Heart right ventricle (tissue), 16 donors: Measurements from ENCODE around the gene ARHGEF7. TPM values are rescaled to one million over a fixed set of nuclear protein-coding genes. Genes with fewer than 3 reads are reported as not detected.
A peak's percentile ranks its signal among the peaks of the same experiment; 100 is the strongest.

Experiments
- ATAC-seq, 8 donors: fragments of 200-7000 bp; cut with Tn5 transposase; one replicate each; pipeline ENCODE4 v1.9.1; 2020; ENCODE audit warnings: mild to moderate bottlenecking in 8 of 8, moderate library complexity in 8 of 8, moderate number of reproducible peaks in 1 of 8
- DNase-seq, 2 donors: peaks; one replicate each; pipeline ENCODE4 v3.0.0-alpha.2; 2020
- H3K27ac ChIP-seq, 10 donors: fragments of 200-600 bp; sonication (generic) in 2 of 10; one replicate each; pipeline versions ENCODE4 v1.5.0 to v1.8.0; 2020 to 2022; ENCODE audit warnings: mild to moderate bottlenecking in 3 of 10
- H3K27me3 ChIP-seq, 7 donors: fragments of 200-600 bp; one replicate each; pipeline ENCODE4 v1.8.0; 2021 to 2022; ENCODE audit warnings: mild to moderate bottlenecking in 2 of 7
- H3K36me3 ChIP-seq, 9 donors: fragments of 200-600 bp; sonication (generic) in 1 of 9; one replicate each; pipeline versions ENCODE4 v1.5.0 to v1.8.0; 2020 to 2022; ENCODE audit warnings: mild to moderate bottlenecking in 2 of 9
- H3K4me1 ChIP-seq, 9 donors: fragments of 200-600 bp; sonication (generic) in 1 of 9; one replicate each; pipeline versions ENCODE4 v1.5.0 to v1.8.0; 2020 to 2022; ENCODE audit warnings: mild to moderate bottlenecking in 4 of 9
- H3K4me3 ChIP-seq, 10 donors: fragments of 200-600 bp; sonication (generic) in 2 of 10; one replicate each; pipeline versions ENCODE4 v1.5.0 to v1.8.0; 2020 to 2022; ENCODE audit warnings: mild to moderate bottlenecking in 7 of 10, moderate library complexity in 2 of 10
- H3K9me3 ChIP-seq, 11 donors: fragments of 200-600 bp in 10 of 11; sonication (generic) in 2 of 11; one replicate each; pipeline versions ENCODE4 v1.5.0 to v1.8.0; 2013 to 2022; ENCODE audit warnings: mild to moderate bottlenecking in 2 of 11, control low read depth in 1 of 11, moderate library complexity in 1 of 11
- CTCF ChIP-seq, 9 donors: fragments of 200-600 bp; sonication (generic) in 2 of 9; IDR thresholded peaks; one replicate each; pipeline versions ENCODE4 v1.5.0 to v1.8.0; 2021 to 2022; ENCODE audit warnings: antibody characterized with exemption in 9 of 9, mild to moderate bottlenecking in 5 of 9, moderate library complexity in 1 of 9
- WGBS, 2 donors: extraction: QIAGEN DNeasy Blood & Tissue Kit; methylation state at CpG; one replicate each; pipeline ENCODE4 v1.1.7; 2013; ENCODE audit warnings: inconsistent platforms in 1 of 2; 5-methylcytosine and 5-hydroxymethylcytosine counted together
- intact Hi-C, 10 donors: fragments of 100-400 bp; cut with DNase I; formaldehyde crosslinking; loops; one replicate each; pipeline versions ENCODE4 v1.11.1 to v1.14.2; 2022
- polyA plus RNA-seq, 2 donors: library from polyadenylated mRNA; stranded (reverse); fragments of 200-250 nt; gene quantifications; one replicate each; pipeline ENCODE4 v1.2.3, GENCODE V29; 2013
- total RNA-seq, 10 donors: library from RNA; stranded (reverse); fragmentation: NEBNext Ultra II Directional in 3 of 10; extraction: Animal tissue kit (Norgen Biotek cat#: 25700) in 3 of 10; gene quantifications; one replicate each; pipeline versions ENCODE4 v1.2.1 to v1.2.4, GENCODE V29; 2021 to 2023
- donor health status: Arrhythmogenic right ventricular cardiomyopathy.
- donor health status: ischemic (EF 13 %, LVEDD 7.1; RV severe dilation, severe dysfunction).
- donor health status: healthy with polysubstance abuse.
- donor health status: DM: no; HTN: yes; CAD: no.
- donor health status: DM: no; HTN: no; CAD: no.
- donor health status: ischemic (EF 25% LVEDD 6.9; RV normal size, moderate dysfunction).
- donor health status: ischemic (EF 25% LVEDD 5.7; RV mildly dilated, moderate dysfunction).
- donor health status: healthy.
- donor health status: DM: yes; HTN: yes; CAD: no.
- donor health status: Ischemic cardiomyopathy.
- donor health status: ischemic (EF 35%, LVEDD 5.7; RV mildly dilated, moderate dysfunction).
- donor health status: nonischemic (EF 11% LVEDD 7.7; RV severe dilation, severe dysfunction).
- donor health status: DM: yes; HTN: yes; CAD: no.
- donor health status: PGD.
- donor health status: ischemic (EF 29% LVEDD 5.4; RV normal size, mild dysfunction).
- donor health status: nonischemic (EF 23%, LVEDD 6.1; RV moderate dilation, normal function).

Gene ARHGEF7
- total and polyA plus RNA-seq, 12 donors = 18.4 to 56.6 (median 43.1) TPM

DNA sequence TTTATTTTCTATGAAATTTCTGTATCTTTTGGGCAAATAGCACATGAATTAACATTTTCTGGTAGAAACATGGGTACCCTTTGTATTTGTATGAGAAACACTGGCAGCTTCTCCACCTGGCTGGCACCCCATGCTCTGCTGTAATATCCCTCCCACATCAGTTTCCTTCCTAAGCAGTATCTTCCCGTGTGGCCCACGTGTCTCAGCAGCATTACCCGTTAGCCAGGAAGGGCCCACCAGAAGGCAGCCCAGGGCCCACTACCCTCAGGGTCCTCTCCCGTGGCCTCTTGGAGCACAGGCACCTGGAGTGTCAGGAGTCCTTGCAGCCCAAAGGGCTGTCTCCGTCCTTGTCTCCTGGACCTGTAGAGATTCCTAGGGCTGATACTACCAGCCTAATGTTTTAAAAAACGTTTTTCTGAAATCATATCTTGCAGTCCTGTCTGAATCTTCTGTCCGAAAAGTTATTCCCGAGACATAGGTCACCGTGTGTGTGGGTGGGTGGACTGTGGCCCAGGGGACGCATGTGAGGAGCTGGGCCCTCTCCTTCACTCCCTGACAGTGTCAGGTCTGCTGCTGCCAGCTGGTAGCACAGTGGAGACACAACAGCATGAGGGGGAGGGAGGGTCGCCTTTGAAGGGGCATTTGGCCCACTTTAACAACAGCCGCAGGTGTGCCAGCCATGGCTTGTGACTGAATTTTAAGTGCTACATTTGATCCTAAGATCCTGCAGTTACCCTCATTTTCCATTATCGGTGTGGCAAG is 183.3 kb downstream of the ARHGEF7 start:
- intact Hi-C loops = loop anchor here in 1 of 10 donors (10.0 kb wide), 1 partner anchor 234 kb away; no protein-coding TSS in a partner anchor
- Histone ChIP-seq H3K9me3 (no peaks in the 10 kb centered on the region), H3K36me3 (peaks cover 0 to 99% (median 32%) of the 10 kb centered on the region in 9 donors), H3K27ac (no peak overlapping the region), H3K4me1 (peaks cover 0 to 5% (median 0%) of the 10 kb centered on the region in 9 donors), H3K4me3 (no peak overlapping the region), H3K27me3 (no peaks in the 10 kb centered on the region)
- DNase-seq (no peak), ATAC-seq (peak in 2 of 8 donors; percentile 24 to 29)
- 77 to 85% methylated on average over 13 of the region's 13 CpGs for WGBS, 2 donors
- TF ChIP-seq CTCF (IDR thresholded peaks at IDR 0.05) = no peak

- intact Hi-C loops = no loop called here
- H3K9me3 ChIP-seq = no peaks in the 10 kb centered on the region
- no peak for TF ChIP-seq CTCF (IDR thresholded peaks at IDR 0.05)
- H3K27ac ChIP-seq = no peak overlapping the region
- ATAC-seq (peak in 7 of 8 donors; percentile 9 to 72 (median 50)), DNase-seq (no peak)
- 90 to 92% methylated on average over 22 of the region's 22 CpGs for WGBS, 2 donors
- no peaks in the 10 kb centered on the region for H3K27me3 ChIP-seq
- peaks cover 0 to 100% (median 50%) of the 10 kb centered on the region in 9 donors for H3K36me3 ChIP-seq
- peaks cover 0 to 5% (median 0%) of the 10 kb centered on the region in 9 donors for H3K4me1 ChIP-seq
- H3K4me3 ChIP-seq = no peak overlapping the region
Observed at GRCh38 chr13:111302045-111302726, 187.1 kb downstream of the ARHGEF7 start.

DNA sequence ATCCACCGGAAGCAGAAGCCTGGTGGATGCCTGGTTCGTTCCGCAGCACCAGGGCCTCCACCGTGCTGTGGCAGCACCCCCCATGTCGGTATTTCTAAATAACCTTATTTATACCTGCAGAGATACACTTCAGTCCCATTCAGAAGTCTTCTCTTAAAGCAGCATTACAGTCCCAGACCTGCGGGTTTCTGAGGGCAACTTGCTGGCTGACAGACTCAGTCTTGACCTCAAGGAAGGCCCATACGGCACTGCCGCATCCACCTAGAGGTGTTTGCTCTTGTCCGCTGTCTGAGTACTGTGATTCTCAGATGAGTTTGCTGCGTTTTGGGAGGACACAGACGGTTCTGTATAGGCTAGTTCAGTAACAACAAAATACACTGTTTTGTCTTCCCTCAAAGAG is 188.4 kb downstream of the ARHGEF7 start:
- H3K27me3 ChIP-seq = no peaks in the 10 kb centered on the region
- no peaks in the 10 kb centered on the region for H3K9me3 ChIP-seq
- ATAC-seq (no peak), DNase-seq (no peak)
- no peak overlapping the region for H3K27ac ChIP-seq
- intact Hi-C loops = no loop called here
- peaks cover 0 to 3% (median 0%) of the 10 kb centered on the region in 9 donors for H3K4me1 ChIP-seq
- H3K4me3 ChIP-seq = no peak overlapping the region
- H3K36me3 ChIP-seq = peaks cover 0 to 100% (median 50%) of the 10 kb centered on the region in 9 donors
- WGBS, 2 donors = 97% methylated on average over 11 of the region's 11 CpGs
- no peak for TF ChIP-seq CTCF (IDR thresholded peaks at IDR 0.05)

DNA sequence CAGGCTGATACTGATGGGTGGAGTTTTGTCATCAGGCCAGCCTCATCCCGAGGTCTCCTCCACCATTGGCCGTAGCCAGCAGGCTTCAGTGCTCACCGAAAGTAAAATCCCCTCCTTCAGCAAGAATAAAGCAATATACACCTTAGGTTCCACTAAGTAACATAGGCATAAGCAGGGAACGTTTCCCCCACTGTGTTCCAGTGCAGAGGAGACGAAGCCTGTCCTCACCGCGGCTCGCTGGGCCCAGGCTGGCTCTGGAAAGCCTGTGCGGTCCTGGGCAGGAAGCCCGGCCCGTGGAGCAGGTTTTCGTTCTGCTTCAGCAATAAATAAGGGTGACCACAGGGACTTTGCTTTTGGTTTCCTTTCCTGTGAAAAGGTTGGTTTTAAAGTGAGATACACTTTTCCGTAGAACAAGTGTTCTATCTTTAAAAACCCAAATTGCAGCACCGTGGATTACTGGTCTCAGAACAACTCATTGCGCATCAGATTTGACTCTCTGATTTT is 189.0 kb downstream of the ARHGEF7 start:
- no peak for ATAC-seq
- 93 to 95% methylated on average over 15 of the region's 15 CpGs for WGBS, 2 donors

More for the DNA sequence above, 189.0 kb downstream of the ARHGEF7 start:
- TF ChIP-seq CTCF (IDR thresholded peaks at IDR 0.05) = no peak
- peaks cover 0 to 96% (median 50%) of the 10 kb centered on the region in 9 donors for H3K36me3 ChIP-seq
- H3K4me3 ChIP-seq = no peak overlapping the region
- H3K9me3 ChIP-seq = no peaks in the 10 kb centered on the region
- no peak for DNase-seq
- H3K27me3 ChIP-seq = no peaks in the 10 kb centered on the region
- intact Hi-C loops = no loop called here
- H3K4me1 ChIP-seq = no peaks in the 10 kb centered on the region
- no peak overlapping the region for H3K27ac ChIP-seq
